ENCODE data around the gene SCARF1. TPM values are rescaled to one million over a fixed set of nuclear protein-coding genes. Genes with fewer than 3 reads are reported as not detected.
A peak's percentile ranks its signal among the peaks of the same experiment; 100 is the strongest.

SCARF1 gene
- total and polyA plus RNA-seq, 7 donors, result 2.0 to 8.9 (median 5.2) TPM

DNA sequence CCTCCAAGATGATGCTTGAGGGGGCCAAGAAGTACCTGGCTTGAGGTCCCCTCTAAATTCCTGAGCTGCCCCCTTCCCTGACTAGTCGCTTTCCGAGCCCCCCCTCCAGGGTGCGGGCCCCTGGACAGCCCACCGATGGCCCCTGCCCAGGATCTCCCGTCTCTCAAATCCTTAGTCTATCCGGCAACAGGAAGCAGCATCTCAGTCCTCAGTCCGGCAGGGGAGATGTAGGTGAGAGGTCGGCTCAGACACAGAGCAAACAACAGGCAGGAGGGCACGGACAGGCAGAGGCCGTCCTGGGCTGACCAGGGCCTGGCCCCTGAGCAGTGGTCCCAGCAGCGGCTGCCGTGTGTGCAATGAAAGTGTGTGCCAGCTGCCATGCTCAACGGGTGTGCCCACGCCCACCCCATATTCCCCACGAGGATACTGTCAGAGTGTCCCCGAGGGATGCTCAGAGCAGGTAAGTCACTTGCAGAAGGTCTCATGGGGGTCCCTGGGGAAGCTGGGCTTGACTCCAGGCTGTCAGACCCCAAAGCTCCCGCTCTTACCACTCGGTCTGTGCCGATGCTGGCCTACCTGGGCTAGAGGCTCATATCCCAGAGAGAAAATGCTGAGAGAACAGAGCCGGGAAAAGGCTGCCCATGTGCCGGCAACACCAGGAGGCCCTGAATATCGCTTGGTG lies 24.1 kb downstream of the SCARF1 start:
- DNase-seq (no peak), ATAC-seq (no peak)
- H3K27me3 ChIP-seq (ENCODE audit: insufficient read depth in 3 of 3, low read length in 2 of 3), result no peaks in the 10 kb centered on the region
- no peak for TF ChIP-seq CTCF (IDR thresholded peaks at IDR 0.05)
- no peak overlapping the region for H3K4me3 ChIP-seq
- intact Hi-C loops (cut with DNase I), result no loop called here
- H3K36me3 ChIP-seq (ENCODE audit: insufficient read depth in 1 of 2, low read depth in 1 of 2), result peaks cover 0 to 50% of the 10 kb centered on the region in 2 donors
- WGBS, 3 donors, result 73 to 77% (median 74%) methylated on average over 22 of the region's 22 CpGs
- peaks cover 14% of the 10 kb centered on the region for H3K4me1 ChIP-seq
- H3K9me3 ChIP-seq, result no peaks in the 10 kb centered on the region
- H3K27ac ChIP-seq, result no peak overlapping the region

DNA sequence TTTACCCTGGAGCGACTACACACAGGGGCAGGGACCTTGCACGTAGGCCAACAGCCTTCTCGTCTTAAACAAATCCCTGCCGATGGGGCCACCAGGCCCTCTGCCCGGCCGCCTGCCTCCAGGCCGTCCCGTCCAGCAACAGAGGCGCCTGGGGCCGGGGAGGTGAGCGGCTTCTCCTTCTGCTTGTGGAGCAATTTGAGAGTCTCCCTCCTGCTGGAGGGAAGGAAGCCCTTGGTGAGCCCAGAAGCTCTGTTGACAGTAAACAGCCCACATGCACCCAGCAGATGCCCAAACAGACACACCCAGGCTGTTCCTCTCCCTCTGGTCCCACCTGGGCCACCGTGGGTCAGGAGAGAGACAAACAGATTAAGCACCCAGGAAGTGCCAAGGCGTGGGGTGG lies 25.0 kb downstream of the SCARF1 start:
- 83 to 90% (median 87%) methylated on average over 12 to 13 of the region's 13 CpGs for WGBS, 3 donors
- DNase-seq (no peak), ATAC-seq (peak in 1 of 4 donors; percentile 4)
- no peak overlapping the region for H3K4me3 ChIP-seq
- peaks cover 5% of the 10 kb centered on the region for H3K4me1 ChIP-seq
- H3K27me3 ChIP-seq (ENCODE audit: insufficient read depth in 3 of 3, low read length in 2 of 3), result no peaks in the 10 kb centered on the region
- no peaks in the 10 kb centered on the region for H3K9me3 ChIP-seq
- peaks cover 0 to 44% of the 10 kb centered on the region in 2 donors for H3K36me3 ChIP-seq (ENCODE audit: insufficient read depth in 1 of 2, low read depth in 1 of 2)
- TF ChIP-seq CTCF (IDR thresholded peaks at IDR 0.05), result no peak
- no peak overlapping the region for H3K27ac ChIP-seq
- intact Hi-C loops (cut with DNase I), result no loop called here

- 63 to 69% (median 63%) methylated on average over 20 of the region's 20 CpGs for WGBS, 3 donors
- ATAC-seq, result peak; percentile 50 to 76 (median 70)
- no peak overlapping the region for H3K4me3 ChIP-seq
Measured at GRCh38 chr17:1617620-1618174, 27.8 kb downstream of the SCARF1 start.

GRCh38 chr17:1616101-1616500 lies 29.4 kb downstream of the SCARF1 start:
- H3K27me3 ChIP-seq (ENCODE audit: insufficient read depth in 3 of 3, low read length in 2 of 3), result no peaks in the 10 kb centered on the region
- intact Hi-C loops (cut with DNase I), result no loop called here
- no peak for TF ChIP-seq CTCF (IDR thresholded peaks at IDR 0.05)
- peaks cover 0 to 48% of the 10 kb centered on the region in 2 donors for H3K36me3 ChIP-seq (ENCODE audit: insufficient read depth in 1 of 2, low read depth in 1 of 2)
- no peak overlapping the region for H3K27ac ChIP-seq
- H3K9me3 ChIP-seq, result no peaks in the 10 kb centered on the region
- ATAC-seq (no peak), DNase-seq (no peak)
- 82 to 86% (median 83%) methylated on average over 13 of the region's 13 CpGs for WGBS, 3 donors
- H3K4me1 ChIP-seq, result peaks cover 5% of the 10 kb centered on the region
- H3K4me3 ChIP-seq, result no peak overlapping the region

More at GRCh38 chr17:1617620-1618174, 27.8 kb downstream of the SCARF1 start:
- no peaks in the 10 kb centered on the region for H3K27me3 ChIP-seq (ENCODE audit: insufficient read depth in 3 of 3, low read length in 2 of 3)
- peak overlapping the region; percentile 30 for H3K27ac ChIP-seq
- peak in 1 of 2 donors; percentile 50 for DNase-seq
- TF ChIP-seq CTCF (IDR thresholded peaks at IDR 0.05), result no peak
- H3K36me3 ChIP-seq (ENCODE audit: insufficient read depth in 1 of 2, low read depth in 1 of 2), result peaks cover 0 to 43% of the 10 kb centered on the region in 2 donors
- intact Hi-C loops (cut with DNase I), result no loop called here
- no peaks in the 10 kb centered on the region for H3K9me3 ChIP-seq
- H3K4me1 ChIP-seq, result peaks cover 5% of the 10 kb centered on the region

All from psoas muscle (tissue), 8 donors.